Smooth muscle cell (in vitro differentiated cells): Measurements from ENCODE around the gene GNB3. TPM values are rescaled to one million over a fixed set of nuclear protein-coding genes. Genes with fewer than 3 reads are reported as not detected.

Source experiments
- DNase-seq: peaks from one replicate; lab custom pipeline; 2025; ENCODE audit not compliant: unreplicated experiment; lab: John Stamatoyannopoulos, UW
- H2AFZ ChIP-seq: fragments of 200-600 bp; sonication (generic); 2 replicates; pipeline ENCODE4 v1.6.0; 2016; ENCODE audit warnings: antibody characterized with exemption, low read depth, mild to moderate bottlenecking
- H3F3A ChIP-seq: fragments of 200-600 bp; sonication (generic); 2 replicates; pipeline ENCODE4 v1.6.0; 2017; ENCODE audit warnings: antibody characterized with exemption, low read depth
- H3K27ac ChIP-seq: fragments of 200-600 bp; sonication (generic); 2 replicates; pipeline ENCODE4 v1.5.1; 2016; ENCODE audit warnings: low read depth, mild to moderate bottlenecking
- H3K27me3 ChIP-seq: fragments of 200-600 bp; sonication (generic); 2 replicates; pipeline ENCODE4 v1.6.1; 2016; ENCODE audit warnings: low read depth, mild to moderate bottlenecking
- H3K36me3 ChIP-seq: fragments of 200-600 bp; sonication (generic); 2 replicates; pipeline ENCODE4 v1.5.1; 2016; ENCODE audit warnings: low read depth
- H3K4me1 ChIP-seq: fragments of 200-600 bp; sonication (generic); 2 replicates; pipeline ENCODE4 v1.5.1; 2016; ENCODE audit warnings: low read depth
- H3K4me2 ChIP-seq: fragments of 200-600 bp; sonication (generic); 2 replicates; pipeline ENCODE4 v1.6.0; 2016; ENCODE audit warnings: mild to moderate bottlenecking
- H3K4me3 ChIP-seq: fragments of 200-600 bp; sonication (generic); 2 replicates; pipeline ENCODE4 v1.5.1; 2016; ENCODE audit warnings: mild to moderate bottlenecking
- H3K79me2 ChIP-seq: fragments of 200-600 bp; sonication (generic); 2 replicates; pipeline ENCODE4 v1.6.0; 2016; ENCODE audit warnings: low read depth, mild to moderate bottlenecking
- H3K9ac ChIP-seq: fragments of 200-600 bp; sonication (generic); 2 replicates; pipeline ENCODE4 v1.6.0; 2016; ENCODE audit warnings: low read depth
- H3K9me3 ChIP-seq: fragments of 200-600 bp; sonication (generic); replicated peaks from 2 replicates; pipeline ENCODE4 v1.5.1; 2016; ENCODE audit warnings: low read depth
- H4K20me1 ChIP-seq: fragments of 200-600 bp; sonication (generic); 2 replicates; pipeline ENCODE4 v1.6.0; 2016; ENCODE audit warnings: low read depth
- WGBS: methylation state at CpG from one replicate; pipeline ENCODE4 v1.1.7; 2016; ENCODE audit warnings: low lambda C conversion rate; 5-methylcytosine and 5-hydroxymethylcytosine counted together
- polyA plus RNA-seq: library from polyadenylated mRNA; unstranded; fragments of >200 nt; fragmentation: Nextera tagmentation; extraction: Ambion mirVana; gene quantifications from 2 replicates; pipeline ENCODE4 v1.2.1, GENCODE V29; 2016
- total RNA-seq: library from RNA; depleted of rRNA; stranded (reverse); fragments of >200 nt; gene quantifications from 2 replicates; pipeline ENCODE4 v1.2.3, GENCODE V29; 2014
- TF ChIP-seq, protein P1 (sequence below): fragments of 200-600 bp; sonication (generic); IDR thresholded peaks from 2 replicates; pipeline ENCODE4 v1.5.1; 2017; ENCODE audit warnings: borderline replicate concordance, mild to moderate bottlenecking, antibody characterized with exemption; ENCODE audit not compliant: insufficient read depth, poor library complexity, severe bottlenecking

The GNB3 gene
- total and polyA plus RNA-seq, 2 experiments from 2014 or later: 6.2 to 6.3 TPM

DNA sequence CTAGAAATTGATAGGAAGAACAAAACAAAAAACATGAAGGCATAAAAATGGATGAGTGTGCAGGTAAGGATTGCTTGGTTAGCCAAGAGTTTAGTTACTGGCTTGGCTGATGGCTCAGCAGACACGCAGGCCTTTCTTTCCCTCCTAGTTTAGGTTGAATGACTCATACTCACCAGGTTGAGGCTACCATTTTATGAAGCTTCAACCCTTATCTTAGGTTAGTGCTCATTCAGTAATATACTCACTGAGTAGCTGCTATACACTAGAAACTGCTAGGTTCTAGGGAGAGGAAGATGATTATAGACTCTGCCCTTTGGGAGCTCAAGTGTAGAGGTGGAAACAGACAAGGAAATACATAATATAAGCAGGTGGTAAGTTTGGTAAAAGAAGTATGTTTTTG lies 6.5 kb upstream of the GNB3 start:
- H3K9ac ChIP-seq: no peak overlapping the region
- no peaks in the 10 kb centered on the region for H3K9me3 ChIP-seq
- no peak overlapping the region for H3K4me2 ChIP-seq
- H3K36me3 ChIP-seq: no peaks in the 10 kb centered on the region
- peaks cover 9% of the 10 kb centered on the region for H4K20me1 ChIP-seq
- H3K27me3 ChIP-seq: no peaks in the 10 kb centered on the region
- H2AFZ ChIP-seq: no peak overlapping the region
- DNase-seq: no peak
- peaks cover 5% of the 10 kb centered on the region for H3K4me1 ChIP-seq
- no peak overlapping the region for H3K27ac ChIP-seq
- 68% methylated on average over 1 of the region's 1 CpG for WGBS
- H3F3A ChIP-seq: no peaks in the 10 kb centered on the region
- H3K4me3 ChIP-seq: no peak overlapping the region
- no peaks in the 10 kb centered on the region for H3K79me2 ChIP-seq
- TF ChIP-seq, protein P1, sequence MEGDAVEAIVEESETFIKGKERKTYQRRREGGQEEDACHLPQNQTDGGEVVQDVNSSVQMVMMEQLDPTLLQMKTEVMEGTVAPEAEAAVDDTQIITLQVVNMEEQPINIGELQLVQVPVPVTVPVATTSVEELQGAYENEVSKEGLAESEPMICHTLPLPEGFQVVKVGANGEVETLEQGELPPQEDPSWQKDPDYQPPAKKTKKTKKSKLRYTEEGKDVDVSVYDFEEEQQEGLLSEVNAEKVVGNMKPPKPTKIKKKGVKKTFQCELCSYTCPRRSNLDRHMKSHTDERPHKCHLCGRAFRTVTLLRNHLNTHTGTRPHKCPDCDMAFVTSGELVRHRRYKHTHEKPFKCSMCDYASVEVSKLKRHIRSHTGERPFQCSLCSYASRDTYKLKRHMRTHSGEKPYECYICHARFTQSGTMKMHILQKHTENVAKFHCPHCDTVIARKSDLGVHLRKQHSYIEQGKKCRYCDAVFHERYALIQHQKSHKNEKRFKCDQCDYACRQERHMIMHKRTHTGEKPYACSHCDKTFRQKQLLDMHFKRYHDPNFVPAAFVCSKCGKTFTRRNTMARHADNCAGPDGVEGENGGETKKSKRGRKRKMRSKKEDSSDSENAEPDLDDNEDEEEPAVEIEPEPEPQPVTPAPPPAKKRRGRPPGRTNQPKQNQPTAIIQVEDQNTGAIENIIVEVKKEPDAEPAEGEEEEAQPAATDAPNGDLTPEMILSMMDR: no peak

DNA sequence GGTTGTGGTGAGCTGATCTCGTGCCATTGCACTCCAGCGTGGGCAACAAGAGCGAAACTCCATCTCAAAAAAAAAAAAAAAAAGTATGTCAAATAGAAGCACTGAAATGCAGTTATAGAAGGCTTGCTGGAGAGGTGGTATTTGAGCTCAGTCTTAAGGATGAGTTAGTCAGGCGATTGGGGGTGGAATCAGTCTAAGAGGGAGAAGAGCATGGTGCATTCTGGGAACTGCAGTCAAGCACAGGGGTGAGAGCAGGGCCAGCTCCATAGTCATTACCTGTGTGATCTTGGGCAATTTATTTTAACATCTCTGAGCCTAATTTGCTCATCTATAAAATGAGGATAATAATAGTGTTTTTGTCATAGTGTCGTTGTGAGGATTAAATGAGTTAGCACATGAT lies 5.9 kb upstream of the GNB3 start:
- no peaks in the 10 kb centered on the region for H3F3A ChIP-seq
- no peak overlapping the region for H3K9ac ChIP-seq
- peaks cover 8% of the 10 kb centered on the region for H3K4me1 ChIP-seq
- no peak for DNase-seq
- no peaks in the 10 kb centered on the region for H3K27me3 ChIP-seq
- no peak overlapping the region for H2AFZ ChIP-seq
- peaks cover 14% of the 10 kb centered on the region for H4K20me1 ChIP-seq
- no peaks in the 10 kb centered on the region for H3K79me2 ChIP-seq
- no peaks in the 10 kb centered on the region for H3K9me3 ChIP-seq
- H3K27ac ChIP-seq: no peak overlapping the region
- no peak overlapping the region for H3K4me2 ChIP-seq
- TF ChIP-seq, protein P1: no peak
- H3K4me3 ChIP-seq: no peak overlapping the region
- H3K36me3 ChIP-seq: no peaks in the 10 kb centered on the region
- WGBS: 91% methylated on average over 5 of the region's 5 CpGs

DNA sequence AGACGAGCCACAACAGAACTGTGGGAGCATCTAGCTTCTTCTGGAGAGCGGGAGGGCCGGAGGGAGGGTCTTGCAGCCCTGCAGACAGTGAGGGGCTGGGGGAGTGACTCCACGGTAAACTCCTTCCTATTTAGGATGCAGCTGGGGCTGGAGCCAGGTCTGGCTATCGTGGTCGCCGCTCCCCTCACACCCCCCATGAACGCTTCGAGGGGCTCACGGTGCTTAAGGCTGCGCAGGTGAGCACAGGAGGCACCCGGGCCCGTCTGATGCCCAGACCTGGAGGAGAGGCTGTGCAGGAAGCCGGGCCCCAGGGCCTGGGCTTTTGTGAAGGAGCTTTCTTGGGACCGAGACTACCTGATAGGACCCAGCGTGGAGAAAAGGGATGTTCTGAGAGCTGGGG lies 3.9 kb upstream of the GNB3 start:
- no peak overlapping the region for H3K9ac ChIP-seq
- H3K79me2 ChIP-seq: no peaks in the 10 kb centered on the region
- H3K36me3 ChIP-seq: no peaks in the 10 kb centered on the region
- DNase-seq: no peak
- peaks cover 11% of the 10 kb centered on the region for H3K4me1 ChIP-seq
- H3K27ac ChIP-seq: no peak overlapping the region
- no peaks in the 10 kb centered on the region for H3F3A ChIP-seq
- no peak overlapping the region for H3K4me2 ChIP-seq
- no peak overlapping the region for H2AFZ ChIP-seq
- H3K27me3 ChIP-seq: no peaks in the 10 kb centered on the region
- no peak overlapping the region for H3K4me3 ChIP-seq
- H4K20me1 ChIP-seq: peaks cover 10% of the 10 kb centered on the region
- 93% methylated on average over 16 of the region's 16 CpGs for WGBS
- H3K9me3 ChIP-seq: no peaks in the 10 kb centered on the region
- TF ChIP-seq, protein P1: no peak

DNA sequence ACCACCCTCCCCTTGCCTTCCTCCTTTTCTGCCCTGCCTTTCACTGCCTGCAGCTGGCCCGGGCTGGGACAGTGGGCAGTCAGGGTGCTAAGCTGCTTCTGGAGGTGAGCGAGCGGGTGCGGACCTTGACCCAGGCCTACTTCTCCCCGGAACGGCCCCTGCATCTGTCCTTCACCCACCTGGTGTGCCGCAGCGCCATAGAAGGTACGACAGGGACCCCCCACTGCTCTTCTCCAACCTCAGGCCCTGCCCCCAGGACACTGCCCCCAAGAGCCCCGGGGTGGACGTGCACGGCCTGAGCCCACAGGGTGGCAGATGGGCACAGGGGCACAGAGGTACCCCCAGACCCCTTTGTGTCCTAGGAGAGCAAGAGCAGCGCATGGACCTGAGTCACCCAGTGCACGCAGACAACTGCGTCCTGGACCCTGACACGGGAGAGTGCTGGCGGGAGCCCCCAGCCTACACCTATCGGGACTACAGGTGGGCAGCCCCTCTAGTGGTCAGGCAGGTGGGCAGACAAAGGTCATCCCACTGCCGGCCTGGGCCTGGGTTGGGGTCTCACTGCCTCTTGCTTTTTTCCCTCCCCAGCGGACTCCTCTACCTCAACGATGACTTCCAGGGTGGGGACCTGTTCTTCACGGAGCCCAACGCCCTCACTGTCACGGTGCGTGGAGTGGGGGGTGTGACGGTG lies 3.2 kb upstream of the GNB3 start:
- H3K4me3 ChIP-seq: no peak overlapping the region
- TF ChIP-seq, protein P1: no peak
- no peak for DNase-seq
- peaks cover 11% of the 10 kb centered on the region for H3K4me1 ChIP-seq
- H3K27me3 ChIP-seq: no peaks in the 10 kb centered on the region
- H3K79me2 ChIP-seq: no peaks in the 10 kb centered on the region
- no peaks in the 10 kb centered on the region for H3F3A ChIP-seq
- no peak overlapping the region for H2AFZ ChIP-seq
- no peaks in the 10 kb centered on the region for H3K36me3 ChIP-seq
- H3K27ac ChIP-seq: no peak overlapping the region
- no peak overlapping the region for H3K4me2 ChIP-seq
- H4K20me1 ChIP-seq: peaks cover 10% of the 10 kb centered on the region
- no peak overlapping the region for H3K9ac ChIP-seq
- 98% methylated on average over 26 of the region's 26 CpGs for WGBS
- H3K9me3 ChIP-seq: no peaks in the 10 kb centered on the region
